PC-3 (cell line): Measurements from ENCODE around the gene PRLR. TPM values are rescaled to one million over a fixed set of nuclear protein-coding genes. Genes with fewer than 3 reads are reported as not detected.

ENCODE experiments used
- ATAC-seq: fragments of 200-7000 bp; cut with Tn5 transposase; 2 replicates; pipeline ENCODE4 v1.9.1; 2020; ENCODE audit warnings: mild to moderate bottlenecking, moderate library complexity
- BruUV-seq: library from RNA; stranded (reverse); fragments of 400-500 nt; replicated peaks from 2 replicates; lab custom pipeline; 2021; lab: Mats Ljungman, UMichigan
- CTCF ChIA-PET: fragments of 300-600 bp; sonication (Branson Sonifier 250); formaldehyde crosslinking; loops from one replicate; lab custom pipeline; 2022; ENCODE audit warnings: antibody characterized with exemption; lab: Charles Lee
- POLR2A ChIA-PET: fragments of 300-600 bp; sonication (Branson Sonifier 250); formaldehyde crosslinking; loops from one replicate; lab custom pipeline; 2022; ENCODE audit warnings: antibody characterized with exemption; ENCODE audit not compliant: unreplicated experiment; lab: Charles Lee
- DNase-seq: peaks from one replicate; pipeline ENCODE4 v3.0.0-alpha.2; 2015
- H2AFZ ChIP-seq: fragments of 300-600 bp; sonication (generic); 2 replicates; pipeline ENCODE4 v1.6.0; 2016; ENCODE audit warnings: antibody characterized with exemption, low read length
- H3F3A ChIP-seq: fragments of 300-600 bp; sonication (generic); one replicate; pipeline ENCODE4 v1.6.0; 2017; ENCODE audit warnings: antibody characterized with exemption, low read length, control low read depth, mild to moderate bottlenecking; ENCODE audit not compliant: unreplicated experiment
- H3K27ac ChIP-seq: fragments of 300-600 bp; sonication (generic); 2 replicates; pipeline ENCODE4 v1.5.1; 2016; ENCODE audit warnings: mild to moderate bottlenecking, low read length
- H3K27me3 ChIP-seq: fragments of 300-600 bp; sonication (generic); 2 replicates; pipeline ENCODE4 v1.6.1; 2016; ENCODE audit warnings: low read length, mixed read lengths
- H3K36me3 ChIP-seq: fragments of 300-600 bp; sonication (generic); 2 replicates; pipeline ENCODE4 v1.6.1; 2016; ENCODE audit warnings: low read depth, mixed run types, low read length, mixed read lengths
- H3K4me1 ChIP-seq: fragments of 300-600 bp; sonication (generic); 2 replicates; pipeline ENCODE4 v1.5.1; 2016; ENCODE audit warnings: low read length; ENCODE audit not compliant: insufficient read depth
- H3K4me2 ChIP-seq: fragments of 300-600 bp; sonication (generic); 2 replicates; pipeline ENCODE4 v1.6.0; 2016; ENCODE audit warnings: low read length
- H3K4me3 ChIP-seq: fragments of 300-600 bp; sonication (generic); 2 replicates; pipeline ENCODE4 v1.5.1; 2016; ENCODE audit warnings: mild to moderate bottlenecking, low read length, mixed read lengths
- H3K79me2 ChIP-seq: fragments of 300-600 bp; sonication (generic); 2 replicates; pipeline ENCODE4 v1.6.1; 2017; ENCODE audit warnings: low read length, mixed read lengths
- H3K9ac ChIP-seq: fragments of 300-600 bp; sonication (generic); 2 replicates; pipeline ENCODE4 v1.6.0; 2016; ENCODE audit warnings: mild to moderate bottlenecking, low read length
- H3K9me2 ChIP-seq: fragments of 300-600 bp; sonication (generic); replicated peaks from 2 replicates; pipeline ENCODE4 v1.6.1; 2016; ENCODE audit warnings: mixed run types, low read length, mixed read lengths
- H3K9me3 ChIP-seq: fragments of 300-600 bp; sonication (generic); 2 replicates; pipeline ENCODE4 v1.6.1; 2016; ENCODE audit warnings: low read length, mixed read lengths
- H4K20me1 ChIP-seq: fragments of 300-600 bp; sonication (generic); 2 replicates; pipeline ENCODE4 v1.6.1; 2016; ENCODE audit warnings: low read length, mixed read lengths
- CTCF ChIP-seq: fragments of 300-600 bp; sonication (generic); conservative IDR thresholded peaks from 2 replicates; pipeline ENCODE4 v1.5.1; 2017; ENCODE audit warnings: antibody characterized with exemption, low read depth, mild to moderate bottlenecking, low read length
- EZH2 ChIP-seq: fragments of 300-600 bp; sonication (generic); IDR thresholded peaks from one replicate; pipeline ENCODE4 v1.6.1; 2017; ENCODE audit warnings: antibody characterized with exemption, mild to moderate bottlenecking, low read length; ENCODE audit not compliant: unreplicated experiment
- EZH2phosphoT487 ChIP-seq: fragments of 300-600 bp; sonication (generic); IDR thresholded peaks from 2 replicates; pipeline ENCODE4 v1.6.1; 2018; ENCODE audit warnings: mild to moderate bottlenecking, antibody characterized with exemption, low read length, borderline replicate concordance
- intact Hi-C: fragments of 100-400 bp; cut with micrococcal nuclease; formaldehyde crosslinking; loops from 2 replicates; pipeline ENCODE4 v1.9.0; 2023
- total RNA-seq: library from RNA; depleted of rRNA; stranded (reverse); fragments of >200 nt; gene quantifications from 2 replicates; pipeline ENCODE4 v1.2.3, GENCODE V29; 2014

The PRLR gene
- total RNA-seq, 1 experiment from 2014 or later, result 0.29 TPM

- H3K79me2 ChIP-seq, result no peaks in the 10 kb centered on the region
- no peak for DNase-seq
- H3F3A ChIP-seq, result no peaks in the 10 kb centered on the region
- no TSS peak for BruUV-seq
- no peaks in the 10 kb centered on the region for H3K36me3 ChIP-seq
- ChIA-PET CTCF (no interaction called here), POLR2A (no interaction called here)
- no peak overlapping the region for H3K9ac ChIP-seq
- no peak overlapping the region for H3K27ac ChIP-seq
- TF ChIP-seq EZH2, result no peak
- TF ChIP-seq CTCF, result no peak
- TF ChIP-seq EZH2phosphoT487, result no peak
- no peak overlapping the region for H3K4me2 ChIP-seq
- ATAC-seq, result no peak
- peaks cover 49% of the 10 kb centered on the region for H3K27me3 ChIP-seq
- peaks cover 8% of the 10 kb centered on the region for H3K4me1 ChIP-seq
- no peaks in the 10 kb centered on the region for H3K9me3 ChIP-seq
- no peak overlapping the region for H2AFZ ChIP-seq
- no peaks in the 10 kb centered on the region for H3K9me2 ChIP-seq
- no peak overlapping the region for H3K4me3 ChIP-seq
- no peaks in the 10 kb centered on the region for H4K20me1 ChIP-seq
- intact Hi-C loops, result no loop called here
Observed at GRCh38 chr5:35244171-35244570, 13.9 kb upstream of the PRLR start.

- no peak for ATAC-seq
Observed at GRCh38 chr5:35242702-35243258, 12.5 kb upstream of the PRLR start.

More at GRCh38 chr5:35242702-35243258, 12.5 kb upstream of the PRLR start:
- Histone ChIP-seq H3K9ac (no peak overlapping the region), H3K27me3 (peaks cover 49% of the 10 kb centered on the region), H3K27ac (no peak overlapping the region), H3K4me1 (peaks cover 5% of the 10 kb centered on the region), H3K9me2 (no peaks in the 10 kb centered on the region), H3K36me3 (no peaks in the 10 kb centered on the region), H2AFZ (no peak overlapping the region), H3K9me3 (no peaks in the 10 kb centered on the region), H3F3A (no peaks in the 10 kb centered on the region), H3K79me2 (no peaks in the 10 kb centered on the region), H3K4me3 (no peak overlapping the region), H3K4me2 (no peak overlapping the region), H4K20me1 (no peaks in the 10 kb centered on the region)
- intact Hi-C loops, result no loop called here
- no peak for DNase-seq
- ChIA-PET CTCF (no interaction called here), POLR2A (no interaction called here)
- BruUV-seq, result no TSS peak
- TF ChIP-seq EZH2phosphoT487 (no peak), EZH2 (no peak), CTCF (no peak)
